Type B pancreatic cell (in vitro differentiated cells): ENCODE measurements around the gene KRT23. TPM values are rescaled to one million over a fixed set of nuclear protein-coding genes. Genes with fewer than 3 reads are reported as not detected.

Experiments
- DNase-seq: peaks from one replicate; pipeline ENCODE4 v3.0.0; 2021; ENCODE audit warnings: mixed read lengths; ENCODE audit not compliant: unreplicated experiment; ENCODE audit errors: extremely low spot score
- H3K27ac Mint-ChIP-seq: 2 replicates; pipeline ENCODE4 v1.8.0; 2021; ENCODE audit warnings: mild to moderate bottlenecking, mixed read lengths
- H3K27me3 Mint-ChIP-seq: 2 replicates; pipeline ENCODE4 v1.8.0; 2021; ENCODE audit warnings: mixed read lengths
- H3K36me3 Mint-ChIP-seq: 2 replicates; pipeline ENCODE4 v1.8.0; 2021; ENCODE audit warnings: mixed read lengths
- H3K4me1 Mint-ChIP-seq: one replicate; pipeline ENCODE4 v1.8.0; 2021; ENCODE audit warnings: mixed read lengths; ENCODE audit not compliant: unreplicated experiment
- H3K4me3 Mint-ChIP-seq: 2 replicates; pipeline ENCODE4 v1.8.0; 2021; ENCODE audit warnings: mild to moderate bottlenecking, mixed read lengths
- H3K9me3 Mint-ChIP-seq: 2 replicates; pipeline ENCODE4 v1.8.0; 2021; ENCODE audit warnings: mixed read lengths
- total RNA-seq: library from RNA; stranded (reverse); gene quantifications from 2 replicates; pipeline ENCODE4 v1.2.1, GENCODE V29; 2021; ENCODE audit warnings: low replicate concordance
- TF ChIP-seq, protein P1 (sequence below): fragments of 200-600 bp; sonication (generic); conservative IDR thresholded peaks from 2 replicates; pipeline ENCODE4 v1.5.0; 2021; ENCODE audit warnings: antibody characterized with exemption, mild to moderate bottlenecking

The KRT23 gene
- total RNA-seq, 1 donor from 2014 or later, result 49.7 TPM

DNA sequence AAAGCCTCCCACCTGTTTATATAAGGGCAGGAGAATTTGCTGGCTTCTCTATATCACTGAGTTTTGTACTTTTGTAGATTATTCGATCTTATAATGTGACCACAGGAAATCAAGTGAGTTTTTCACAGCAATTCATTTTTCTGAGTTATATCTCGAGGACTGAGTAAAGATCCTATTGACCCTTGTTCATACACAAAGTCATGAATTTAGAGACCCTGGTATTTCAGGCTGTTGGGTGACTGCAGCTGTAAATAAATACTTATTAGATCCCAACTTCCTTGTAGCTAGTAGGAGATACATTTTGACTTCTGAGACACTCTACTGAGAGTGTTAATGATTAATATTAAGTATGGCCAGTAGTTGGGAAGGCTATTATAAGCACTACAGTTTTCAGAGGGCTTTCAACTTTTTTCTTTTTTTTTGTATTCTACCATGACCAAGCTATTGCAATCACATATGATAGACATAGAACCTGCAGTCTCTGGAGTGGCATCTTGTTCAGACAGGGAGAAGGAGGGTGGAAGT, 49.2 kb downstream of the KRT23 start:
- H3K36me3 Mint-ChIP-seq, result no peaks in the 10 kb centered on the region
- no peaks in the 10 kb centered on the region for H3K9me3 Mint-ChIP-seq
- TF ChIP-seq, protein P1, sequence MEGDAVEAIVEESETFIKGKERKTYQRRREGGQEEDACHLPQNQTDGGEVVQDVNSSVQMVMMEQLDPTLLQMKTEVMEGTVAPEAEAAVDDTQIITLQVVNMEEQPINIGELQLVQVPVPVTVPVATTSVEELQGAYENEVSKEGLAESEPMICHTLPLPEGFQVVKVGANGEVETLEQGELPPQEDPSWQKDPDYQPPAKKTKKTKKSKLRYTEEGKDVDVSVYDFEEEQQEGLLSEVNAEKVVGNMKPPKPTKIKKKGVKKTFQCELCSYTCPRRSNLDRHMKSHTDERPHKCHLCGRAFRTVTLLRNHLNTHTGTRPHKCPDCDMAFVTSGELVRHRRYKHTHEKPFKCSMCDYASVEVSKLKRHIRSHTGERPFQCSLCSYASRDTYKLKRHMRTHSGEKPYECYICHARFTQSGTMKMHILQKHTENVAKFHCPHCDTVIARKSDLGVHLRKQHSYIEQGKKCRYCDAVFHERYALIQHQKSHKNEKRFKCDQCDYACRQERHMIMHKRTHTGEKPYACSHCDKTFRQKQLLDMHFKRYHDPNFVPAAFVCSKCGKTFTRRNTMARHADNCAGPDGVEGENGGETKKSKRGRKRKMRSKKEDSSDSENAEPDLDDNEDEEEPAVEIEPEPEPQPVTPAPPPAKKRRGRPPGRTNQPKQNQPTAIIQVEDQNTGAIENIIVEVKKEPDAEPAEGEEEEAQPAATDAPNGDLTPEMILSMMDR, result no peak
- peaks cover 3% of the 10 kb centered on the region for H3K27me3 Mint-ChIP-seq
- H3K4me1 Mint-ChIP-seq, result no peaks in the 10 kb centered on the region
- no peak overlapping the region for H3K27ac Mint-ChIP-seq
- no peak for DNase-seq
- H3K4me3 Mint-ChIP-seq, result no peak overlapping the region

DNA sequence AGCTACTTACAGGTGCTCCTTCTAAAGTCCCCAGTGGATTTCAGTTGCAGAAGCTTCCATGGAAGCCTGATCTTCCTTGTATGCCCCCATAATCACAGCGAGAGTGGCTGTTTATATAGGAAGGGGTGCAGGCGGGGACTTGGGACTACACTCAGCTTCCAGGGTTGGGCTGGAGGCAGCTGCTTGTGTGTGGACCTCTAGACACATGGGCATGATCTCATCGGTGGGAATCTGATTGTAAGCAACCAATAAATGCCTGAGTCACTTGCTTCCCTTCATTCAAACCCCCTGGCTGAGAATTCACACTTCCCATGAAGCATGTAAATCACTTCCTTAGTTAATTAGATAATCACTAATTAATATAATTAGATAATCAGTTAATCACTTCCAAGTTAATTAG, 51.4 kb downstream of the KRT23 start:
- no peak overlapping the region for H3K4me3 Mint-ChIP-seq
- no peak for DNase-seq
- no peaks in the 10 kb centered on the region for H3K4me1 Mint-ChIP-seq
- no peak overlapping the region for H3K27ac Mint-ChIP-seq
- TF ChIP-seq, protein P1, result no peak
- no peaks in the 10 kb centered on the region for H3K27me3 Mint-ChIP-seq
- no peaks in the 10 kb centered on the region for H3K36me3 Mint-ChIP-seq
- H3K9me3 Mint-ChIP-seq, result no peaks in the 10 kb centered on the region

DNA sequence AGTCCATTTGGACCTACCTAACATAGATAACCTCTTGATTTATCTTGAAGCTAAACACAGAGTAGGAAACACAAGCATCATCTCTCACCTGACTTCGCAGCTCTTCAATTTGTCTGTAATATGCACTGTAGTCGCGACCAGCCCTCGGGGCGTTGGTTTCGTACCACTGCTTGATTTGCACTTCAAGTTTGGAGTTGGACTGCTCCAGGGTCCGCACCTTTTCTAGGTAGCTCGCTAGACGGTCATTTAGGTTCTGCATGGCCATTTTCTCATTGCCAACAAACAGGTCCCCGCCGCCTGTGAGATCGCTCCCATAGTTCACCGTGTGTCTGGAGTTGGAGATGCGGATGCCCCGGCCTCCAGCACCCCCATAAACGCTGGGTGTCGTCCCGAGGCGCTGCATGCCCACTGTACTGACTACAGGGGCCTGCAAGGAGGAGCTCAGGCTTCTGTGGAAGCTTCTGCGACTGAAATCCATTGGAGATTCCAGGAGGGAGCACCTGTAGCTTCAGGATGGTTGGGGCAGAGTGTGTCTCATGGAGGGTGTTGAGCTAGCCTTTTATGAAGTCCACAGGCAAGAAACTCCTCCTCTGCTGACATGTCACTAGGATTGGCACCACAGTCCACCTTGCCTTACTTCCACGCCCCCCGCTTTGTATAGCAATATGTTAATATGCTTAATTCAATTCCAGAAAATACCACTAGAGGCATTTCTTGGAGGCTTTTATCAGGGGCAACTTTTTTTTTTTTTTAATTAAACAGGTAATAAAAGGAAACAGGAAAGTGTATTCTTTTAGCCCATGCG, 52.5 kb downstream of the KRT23 start, which contains the start of gene KRT20:
KRT20 (minus strand) TSS at position 535 of the 805 bp plus-strand sequence; CDS start at position 478, 57 bp downstream.
- no peak for DNase-seq
- Mint-ChIP-seq H3K9me3 (no peaks in the 10 kb centered on the region), H3K36me3 (no peaks in the 10 kb centered on the region), H3K27ac (no peak within 1 kb of the TSS), H3K27me3 (no peaks in the 10 kb centered on the region), H3K4me1 (no peaks in the 10 kb centered on the region), H3K4me3 (no peak within 1 kb of the TSS)
- TF ChIP-seq, protein P1, result peak; percentile 48

DNA sequence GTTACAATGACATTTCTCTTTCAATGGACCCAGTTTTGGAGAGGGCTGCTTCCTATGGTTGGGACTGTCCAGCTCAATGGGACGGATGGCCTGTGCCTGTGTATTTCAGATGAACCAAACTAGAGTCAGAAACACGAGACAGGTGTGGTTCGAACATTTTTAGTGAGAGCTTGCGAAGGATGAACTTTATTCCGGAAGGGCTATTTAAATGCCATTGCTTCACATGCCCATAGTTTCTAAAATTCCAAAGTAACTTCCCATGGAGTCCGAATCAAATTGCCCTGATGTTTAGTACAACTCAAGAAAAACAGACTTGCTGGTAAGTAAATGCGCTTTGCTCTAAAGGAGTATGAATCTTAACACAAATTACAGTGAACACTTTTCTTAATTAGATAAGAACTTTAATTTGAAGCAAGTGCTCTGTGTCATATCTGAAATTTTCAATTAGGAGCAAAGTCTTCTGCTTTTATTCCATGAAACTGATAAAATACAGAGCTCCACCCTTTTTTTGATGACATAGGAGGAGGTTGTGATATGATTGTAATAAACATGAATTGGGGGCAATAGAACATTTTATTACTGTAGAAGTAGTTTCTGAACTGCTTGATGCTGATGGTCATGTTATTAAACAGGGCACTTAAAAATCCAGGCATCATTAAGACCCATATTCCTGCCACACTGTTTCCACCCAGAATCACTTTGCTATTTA, 53.7 kb downstream of the KRT23 start:
- Mint-ChIP-seq H3K9me3 (no peaks in the 10 kb centered on the region), H3K27me3 (no peaks in the 10 kb centered on the region), H3K4me1 (no peaks in the 10 kb centered on the region), H3K27ac (no peak overlapping the region), H3K4me3 (no peak overlapping the region), H3K36me3 (no peaks in the 10 kb centered on the region)
- DNase-seq, result no peak
- TF ChIP-seq, protein P1, result no peak

DNA sequence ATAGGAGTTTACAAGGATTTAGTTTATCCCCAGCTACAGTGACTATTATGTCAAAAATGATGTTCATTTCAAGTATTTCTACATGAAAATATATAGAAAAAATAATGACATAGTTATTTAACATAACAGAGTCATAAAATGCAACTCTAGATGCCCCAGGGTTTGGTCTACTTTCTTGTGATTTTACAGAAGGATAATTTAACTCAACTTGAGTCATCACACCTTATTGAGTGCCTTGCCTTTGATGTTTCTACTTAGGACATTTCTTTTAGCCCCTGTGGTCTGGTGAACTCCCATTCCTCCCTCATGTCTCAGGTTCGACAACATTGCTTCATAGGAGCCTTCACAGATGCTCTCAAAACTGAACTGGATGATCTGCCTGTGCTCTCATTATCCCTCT, 54.4 kb downstream of the KRT23 start:
- no peak for DNase-seq
- H3K4me1 Mint-ChIP-seq, result no peaks in the 10 kb centered on the region
- no peaks in the 10 kb centered on the region for H3K36me3 Mint-ChIP-seq
- no peak overlapping the region for H3K4me3 Mint-ChIP-seq
- no peaks in the 10 kb centered on the region for H3K9me3 Mint-ChIP-seq
- TF ChIP-seq, protein P1, result no peak
- H3K27ac Mint-ChIP-seq, result no peak overlapping the region
- no peaks in the 10 kb centered on the region for H3K27me3 Mint-ChIP-seq
